HG02642 (cell line): Measurements from ENCODE around the gene LTBP2.

ENCODE experiments used
- ATAC-seq: cut with Tn5 transposase; IDR thresholded peaks from one replicate; pipeline ENCODE4 v1.9.1; 2021; ENCODE audit warnings: mild to moderate bottlenecking; ENCODE audit not compliant: unreplicated experiment, poor library complexity

The LTBP2 gene

GRCh38 chr14:74562515-74563232 lies 49.4 kb downstream of the LTBP2 start:
- ATAC-seq: no peak

DNA sequence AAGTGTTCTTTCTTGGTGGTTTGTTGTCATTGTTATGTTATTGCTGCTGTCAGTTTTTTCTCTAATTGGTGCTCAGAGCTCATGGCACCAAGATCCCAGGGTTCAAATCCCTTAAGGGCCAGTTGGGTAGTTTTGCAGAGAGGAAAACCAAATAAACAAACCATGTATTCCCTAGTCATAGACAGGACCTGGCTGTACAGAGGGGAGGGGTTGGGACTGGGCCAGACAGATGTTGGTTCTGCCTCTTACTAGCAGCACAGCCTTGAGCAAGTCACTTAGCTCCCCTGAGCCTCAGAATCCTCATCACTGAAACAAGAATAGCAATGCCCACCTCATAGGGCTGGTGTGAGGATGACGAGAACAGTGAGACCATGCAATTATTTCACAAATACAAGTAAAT lies 53.4 kb downstream of the LTBP2 start:
- no peak for ATAC-seq

GRCh38 chr14:74557691-74558090 lies 54.3 kb downstream of the LTBP2 start:
- no peak for ATAC-seq

GRCh38 chr14:74555476-74556050 lies 56.5 kb downstream of the LTBP2 start:
- ATAC-seq: no peak

GRCh38 chr14:74554742-74555362 lies 57.2 kb downstream of the LTBP2 start:
- ATAC-seq: no peak

GRCh38 chr14:74552623-74553022 lies 59.4 kb downstream of the LTBP2 start:
- no peak for ATAC-seq

DNA sequence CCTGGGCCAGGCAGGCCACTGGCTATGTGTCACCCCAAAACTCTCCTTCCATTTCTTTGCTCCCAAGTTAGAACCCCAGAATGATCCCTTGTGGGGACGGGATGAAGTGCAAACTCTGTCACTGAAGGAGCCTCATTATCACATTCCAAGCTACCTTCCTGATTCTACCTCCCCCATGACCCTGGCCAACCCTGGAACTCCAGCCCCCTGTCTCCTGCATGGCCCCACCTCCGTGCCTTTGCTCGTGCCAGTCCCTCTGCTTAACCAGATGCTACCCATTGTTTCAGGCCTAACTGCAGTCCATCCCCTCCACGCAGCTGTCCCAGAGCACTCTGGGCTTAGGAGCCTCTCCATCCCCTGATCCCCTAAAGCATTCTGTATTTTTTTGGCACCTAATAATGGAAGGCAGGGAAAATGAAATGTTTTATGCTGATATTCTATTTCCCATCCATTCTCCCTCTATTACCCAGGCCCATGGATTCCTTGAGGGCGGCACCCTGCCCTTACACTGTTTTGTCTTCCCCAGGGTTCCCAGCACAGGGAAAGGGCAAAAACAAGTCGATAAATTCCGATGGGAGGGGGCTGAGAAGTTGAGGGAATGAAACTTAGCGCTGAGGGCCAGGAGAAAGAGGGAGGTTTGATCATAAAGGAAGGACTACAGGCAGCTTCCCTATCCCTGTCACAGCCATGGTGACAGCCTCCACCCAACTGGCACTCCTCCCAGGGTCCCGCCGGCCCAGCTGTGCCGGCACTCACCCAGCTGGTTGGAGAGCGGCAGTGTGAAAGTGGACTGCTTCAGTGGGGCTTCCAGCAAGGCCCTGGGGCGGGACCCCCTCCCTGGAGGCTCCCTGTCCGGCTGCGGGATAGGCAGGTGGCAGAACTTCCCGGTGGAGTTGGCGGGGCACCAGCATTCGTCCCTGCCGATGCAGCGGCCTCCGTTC lies 60.3 kb downstream of the LTBP2 start:
- no peak for ATAC-seq

DNA sequence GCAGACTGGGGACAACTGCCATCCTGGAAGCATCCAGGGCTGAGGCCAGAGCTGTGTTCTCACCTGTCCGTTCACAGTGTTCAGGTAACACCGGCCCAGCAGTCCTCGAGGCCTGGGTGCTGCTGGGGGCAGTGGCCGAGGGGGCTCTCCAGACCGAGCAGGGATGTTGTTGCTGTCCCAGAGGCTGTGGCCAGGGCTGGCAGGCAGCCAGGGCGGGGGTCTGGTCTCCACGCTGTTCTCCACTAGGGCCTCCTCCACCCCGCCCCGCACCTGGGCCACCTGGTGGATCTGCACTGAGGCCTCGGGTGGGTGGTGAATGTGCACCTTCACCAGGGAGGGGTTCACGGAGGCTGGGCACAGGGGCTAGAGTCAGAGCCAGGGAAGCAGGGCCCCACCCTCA lies 61.0 kb downstream of the LTBP2 start:
- no peak for ATAC-seq

GRCh38 chr14:74550071-74550470 lies 62.0 kb downstream of the LTBP2 start:
- no peak for ATAC-seq

DNA sequence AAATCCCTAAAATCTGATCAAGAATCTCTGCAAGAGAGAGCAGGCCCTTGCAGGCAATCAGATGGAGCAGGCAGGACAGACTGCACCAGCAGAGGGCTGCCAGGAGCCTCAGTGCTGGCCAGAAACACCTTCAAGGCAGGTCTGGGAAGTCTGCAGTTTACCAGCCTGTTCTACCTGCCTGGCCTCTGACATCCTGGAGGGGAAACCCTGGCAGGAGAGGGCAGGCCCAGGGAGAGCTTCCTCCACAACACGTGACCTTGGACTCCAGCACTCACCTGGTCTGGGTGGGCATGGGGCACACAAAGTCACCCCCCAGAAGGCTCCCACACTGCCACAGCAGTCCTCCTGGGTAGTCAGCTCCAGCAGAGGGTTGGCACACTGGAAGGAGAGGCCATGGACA lies 62.4 kb downstream of the LTBP2 start:
- no peak for ATAC-seq

DNA sequence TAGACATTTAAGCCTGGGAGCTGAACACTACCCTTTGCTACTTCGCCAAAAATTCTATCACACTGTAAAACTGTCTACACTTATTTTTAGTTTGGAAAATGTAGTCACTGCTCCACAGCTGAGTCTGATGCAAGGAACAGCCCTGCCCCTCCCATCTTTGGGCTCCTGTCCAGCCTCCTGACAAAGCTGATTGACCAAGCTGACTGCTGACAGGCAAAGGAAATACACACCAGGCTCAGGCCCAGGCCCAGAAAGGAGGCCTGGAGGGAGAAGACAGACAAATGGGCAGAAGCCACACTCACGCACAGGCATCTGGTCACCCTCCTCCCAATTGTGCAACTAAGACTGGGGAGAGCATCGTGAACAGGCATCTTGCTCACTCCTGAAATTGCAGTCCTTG lies 63.2 kb downstream of the LTBP2 start:
- no peak for ATAC-seq

DNA sequence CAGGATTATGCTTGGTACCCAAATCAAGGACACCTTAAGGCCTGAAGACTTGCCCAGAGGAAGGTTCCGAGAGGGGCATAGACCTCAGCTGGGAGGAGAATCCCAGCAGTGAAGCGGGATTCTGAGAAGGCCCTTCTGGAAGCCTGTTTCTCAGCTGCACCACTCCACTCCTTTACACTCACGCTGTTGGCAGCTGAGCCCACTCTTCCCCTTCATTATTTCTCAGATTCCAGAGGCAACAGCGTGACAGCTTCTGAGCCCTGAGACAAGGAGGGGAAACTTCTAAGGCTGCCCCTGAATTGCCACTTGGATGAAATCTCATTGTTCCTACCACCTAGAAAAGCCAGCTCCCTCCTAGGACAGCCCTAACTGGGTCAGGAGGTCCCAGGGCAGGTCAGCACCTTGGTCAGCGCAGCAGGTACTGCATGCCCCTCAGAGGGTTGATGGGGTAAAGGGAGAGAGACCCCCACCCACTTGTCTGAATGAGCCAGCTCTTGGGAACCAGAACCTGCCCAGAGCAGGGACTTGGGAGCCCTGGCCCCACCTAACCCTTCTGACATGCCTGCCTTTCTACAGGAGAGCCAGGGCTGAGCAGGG lies 64.6 kb downstream of the LTBP2 start:
- ATAC-seq: no peak

- no peak for ATAC-seq
Measured at GRCh38 chr14:74546416-74546815, 65.6 kb downstream of the LTBP2 start.

DNA sequence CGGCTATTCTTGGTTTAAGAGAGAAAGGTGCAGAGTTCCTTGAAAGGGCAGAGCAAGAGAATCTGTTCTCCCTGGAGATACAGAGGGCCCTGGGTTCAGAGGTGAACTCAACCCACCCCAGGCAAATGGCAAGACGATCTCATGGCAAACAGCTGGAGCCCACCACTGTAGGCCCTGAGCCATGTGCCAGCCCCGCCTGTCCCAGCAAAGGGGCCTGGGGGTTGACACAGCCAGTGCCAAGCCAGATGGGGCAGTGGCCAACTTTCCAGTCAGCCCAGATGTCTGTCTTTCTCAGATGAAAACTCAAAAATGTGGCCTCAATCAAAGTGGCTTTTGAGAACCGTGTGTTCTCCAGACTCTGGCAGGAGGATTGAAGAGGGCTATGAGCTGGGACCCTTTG lies 66.7 kb downstream of the LTBP2 start:
- ATAC-seq: no peak

DNA sequence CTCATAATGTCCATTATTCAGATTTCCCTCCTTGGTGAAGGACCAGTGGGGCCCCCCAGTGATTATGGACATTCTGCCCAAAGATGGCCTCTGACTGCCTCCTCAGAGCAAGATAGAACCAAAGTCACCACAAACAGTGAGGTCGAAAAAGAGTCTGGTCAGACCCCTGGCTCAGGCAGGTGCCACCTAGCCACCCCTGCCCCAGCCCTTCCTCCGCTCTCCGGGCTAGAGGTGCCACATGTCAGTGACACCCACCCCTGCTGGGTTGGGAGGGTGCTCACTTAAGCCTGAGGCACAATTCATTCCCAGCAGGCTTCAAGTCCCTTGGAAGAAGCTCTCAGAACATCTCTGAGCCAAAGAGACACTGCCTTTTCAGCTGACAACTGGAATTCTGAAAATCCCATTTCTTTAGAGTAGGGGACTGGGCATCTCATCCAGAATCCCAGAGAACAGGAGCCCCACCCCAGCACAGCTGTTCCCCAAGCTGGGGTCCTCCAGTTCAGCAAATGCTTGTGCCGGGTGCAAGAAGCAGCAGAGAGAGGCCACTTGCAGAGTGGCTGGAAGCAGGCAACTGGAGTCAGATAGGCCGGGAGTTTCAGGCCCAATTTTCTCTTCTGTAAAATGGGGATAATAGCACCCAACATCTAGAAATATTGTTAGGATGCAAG lies 68.1 kb downstream of the LTBP2 start:
- ATAC-seq: no peak

- no peak for ATAC-seq
Measured at GRCh38 chr14:74542056-74542685, 69.9 kb downstream of the LTBP2 start.

DNA sequence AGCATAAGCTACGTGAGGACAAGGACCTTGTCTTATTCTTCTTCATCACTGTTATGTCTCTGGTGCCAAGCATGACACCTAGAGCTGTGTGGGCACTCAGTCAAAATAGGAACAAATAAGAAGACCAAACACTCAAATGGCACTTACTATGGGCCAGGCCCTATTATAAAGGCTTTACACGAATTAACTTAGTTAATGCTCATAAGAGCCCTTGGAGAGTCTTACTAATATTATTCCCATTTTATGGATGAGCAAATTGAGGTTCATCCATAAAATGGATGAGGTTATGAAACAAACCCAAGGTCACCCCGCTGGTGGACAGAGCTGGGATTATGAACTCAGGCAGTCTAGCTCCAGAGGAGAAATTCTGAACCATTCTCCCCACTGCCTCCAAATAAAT lies 70.8 kb downstream of the LTBP2 start:
- ATAC-seq: no peak

- no peak for ATAC-seq
Measured at GRCh38 chr14:74539503-74539902, 72.5 kb downstream of the LTBP2 start.
